HG03575 (cell line): Measurements from ENCODE around the gene CFAP206.

Experiments
- ATAC-seq: cut with Tn5 transposase; IDR thresholded peaks from one replicate; pipeline ENCODE4 v1.9.1; 2021; ENCODE audit not compliant: unreplicated experiment, insufficient number of reproducible peaks, low FRiP score; ENCODE audit errors: extremely low read depth

The CFAP206 gene

GRCh38 chr6:87501809-87502572, 94.2 kb downstream of the CFAP206 start:
- ATAC-seq, result no peak

GRCh38 chr6:87504441-87504840, 96.7 kb downstream of the CFAP206 start:
- ATAC-seq, result no peak
